ENCODE results near the gene BBX. TPM values are rescaled to one million over a fixed set of nuclear protein-coding genes. Genes with fewer than 3 reads are reported as not detected.

BBX gene
- total RNA-seq, 1 donor from 2014 or later: 54.1 TPM

- Mint-ChIP-seq H3K4me3 (ENCODE audit: low read depth) (no peak overlapping the region), H3K27me3 (no peaks in the 10 kb centered on the region), H3K4me1 (ENCODE audit: low read depth) (no peaks in the 10 kb centered on the region), H3K27ac (no peak overlapping the region), H3K36me3 (ENCODE audit: insufficient read depth) (peaks cover 34% of the 10 kb centered on the region), H3K9me3 (ENCODE audit: low read depth) (peaks cover 3% of the 10 kb centered on the region)
- TF ChIP-seq, protein P1, sequence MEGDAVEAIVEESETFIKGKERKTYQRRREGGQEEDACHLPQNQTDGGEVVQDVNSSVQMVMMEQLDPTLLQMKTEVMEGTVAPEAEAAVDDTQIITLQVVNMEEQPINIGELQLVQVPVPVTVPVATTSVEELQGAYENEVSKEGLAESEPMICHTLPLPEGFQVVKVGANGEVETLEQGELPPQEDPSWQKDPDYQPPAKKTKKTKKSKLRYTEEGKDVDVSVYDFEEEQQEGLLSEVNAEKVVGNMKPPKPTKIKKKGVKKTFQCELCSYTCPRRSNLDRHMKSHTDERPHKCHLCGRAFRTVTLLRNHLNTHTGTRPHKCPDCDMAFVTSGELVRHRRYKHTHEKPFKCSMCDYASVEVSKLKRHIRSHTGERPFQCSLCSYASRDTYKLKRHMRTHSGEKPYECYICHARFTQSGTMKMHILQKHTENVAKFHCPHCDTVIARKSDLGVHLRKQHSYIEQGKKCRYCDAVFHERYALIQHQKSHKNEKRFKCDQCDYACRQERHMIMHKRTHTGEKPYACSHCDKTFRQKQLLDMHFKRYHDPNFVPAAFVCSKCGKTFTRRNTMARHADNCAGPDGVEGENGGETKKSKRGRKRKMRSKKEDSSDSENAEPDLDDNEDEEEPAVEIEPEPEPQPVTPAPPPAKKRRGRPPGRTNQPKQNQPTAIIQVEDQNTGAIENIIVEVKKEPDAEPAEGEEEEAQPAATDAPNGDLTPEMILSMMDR (IDR thresholded peaks at IDR 0.05; ENCODE audit: unreplicated experiment): no peak
- no peak for DNase-seq (ENCODE audit: low spot score, unreplicated experiment)
Observed at GRCh38 chr3:107781253-107781652, 258.5 kb downstream of the BBX start.

GRCh38 chr3:107782054-107782453 is 259.3 kb downstream of the BBX start:
- no peaks in the 10 kb centered on the region for H3K4me1 Mint-ChIP-seq (ENCODE audit: low read depth)
- no peak overlapping the region for H3K4me3 Mint-ChIP-seq (ENCODE audit: low read depth)
- no peak overlapping the region for H3K27ac Mint-ChIP-seq
- peaks cover 38% of the 10 kb centered on the region for H3K36me3 Mint-ChIP-seq (ENCODE audit: insufficient read depth)
- peaks cover 3% of the 10 kb centered on the region for H3K9me3 Mint-ChIP-seq (ENCODE audit: low read depth)
- DNase-seq (ENCODE audit: low spot score, unreplicated experiment): no peak
- TF ChIP-seq, protein P1 (IDR thresholded peaks at IDR 0.05; ENCODE audit: unreplicated experiment): no peak
- no peaks in the 10 kb centered on the region for H3K27me3 Mint-ChIP-seq

GRCh38 chr3:107790612-107791011 is 267.9 kb downstream of the BBX start:
- Mint-ChIP-seq H3K9me3 (ENCODE audit: low read depth) (peaks cover 1% of the 10 kb centered on the region), H3K36me3 (ENCODE audit: insufficient read depth) (peaks cover 35% of the 10 kb centered on the region), H3K4me3 (ENCODE audit: low read depth) (no peak overlapping the region), H3K27me3 (no peaks in the 10 kb centered on the region), H3K27ac (no peak overlapping the region), H3K4me1 (ENCODE audit: low read depth) (no peaks in the 10 kb centered on the region)
- TF ChIP-seq, protein P1 (IDR thresholded peaks at IDR 0.05; ENCODE audit: unreplicated experiment): no peak
- no peak for DNase-seq (ENCODE audit: low spot score, unreplicated experiment)

GRCh38 chr3:107791027-107791426 is 268.3 kb downstream of the BBX start:
- DNase-seq (ENCODE audit: low spot score, unreplicated experiment): no peak
- Mint-ChIP-seq H3K27me3 (no peaks in the 10 kb centered on the region), H3K27ac (no peak overlapping the region), H3K9me3 (ENCODE audit: low read depth) (no peaks in the 10 kb centered on the region), H3K4me1 (ENCODE audit: low read depth) (no peaks in the 10 kb centered on the region), H3K4me3 (ENCODE audit: low read depth) (no peak overlapping the region), H3K36me3 (ENCODE audit: insufficient read depth) (peaks cover 34% of the 10 kb centered on the region)
- TF ChIP-seq, protein P1 (IDR thresholded peaks at IDR 0.05; ENCODE audit: unreplicated experiment): no peak

DNA sequence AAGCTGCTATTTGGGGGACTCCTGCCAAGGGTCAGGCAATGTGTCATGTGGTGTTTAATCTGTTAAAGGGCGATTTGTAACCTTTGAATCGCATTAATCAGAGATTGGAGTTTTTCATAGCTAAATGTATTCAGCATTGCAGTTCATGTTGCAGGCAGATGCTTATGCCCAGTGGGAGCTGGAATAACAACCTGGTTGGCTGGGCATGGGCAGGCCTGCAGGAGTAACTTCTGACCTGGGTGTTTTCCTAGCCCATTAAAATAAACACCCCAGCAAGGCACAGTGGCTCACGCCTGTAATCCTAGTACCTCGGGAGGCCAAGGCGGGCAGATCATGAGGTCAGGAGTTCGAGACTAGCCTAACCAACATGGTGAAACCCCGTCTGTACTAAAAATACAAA is 268.7 kb downstream of the BBX start:
- peaks cover 31% of the 10 kb centered on the region for H3K36me3 Mint-ChIP-seq (ENCODE audit: insufficient read depth)
- TF ChIP-seq, protein P1 (IDR thresholded peaks at IDR 0.05; ENCODE audit: unreplicated experiment): no peak
- DNase-seq (ENCODE audit: low spot score, unreplicated experiment): no peak
- no peak overlapping the region for H3K27ac Mint-ChIP-seq
- no peaks in the 10 kb centered on the region for H3K9me3 Mint-ChIP-seq (ENCODE audit: low read depth)
- no peak overlapping the region for H3K4me3 Mint-ChIP-seq (ENCODE audit: low read depth)
- H3K27me3 Mint-ChIP-seq: no peaks in the 10 kb centered on the region
- no peaks in the 10 kb centered on the region for H3K4me1 Mint-ChIP-seq (ENCODE audit: low read depth)
